ENCODE results near the gene KIF5C. TPM values are rescaled to one million over a fixed set of nuclear protein-coding genes. Genes with fewer than 3 reads are reported as not detected.

Gene KIF5C
- total and polyA plus RNA-seq, 2 donors (not counting 1 experiment from before 2014, with no cell fraction given) = 0.09 to 0.17 TPM

- Histone ChIP-seq H3K27ac (ENCODE audit: insufficient read depth, low read length) (no peak overlapping the region), H3K9ac (ENCODE audit: insufficient read depth, low read length) (no peak overlapping the region), H3K79me2 (ENCODE audit: control insufficient read depth, insufficient read depth, low read length) (no peaks in the 10 kb centered on the region), H3K4me2 (ENCODE audit: extremely low read depth, insufficient read depth, low read length) (no peak overlapping the region), H3K36me3 (ENCODE audit: control insufficient read depth, insufficient read depth, low read length) (no peaks in the 10 kb centered on the region), H3K4me3 (replicated peaks in 1 of 4; ENCODE audit: control extremely low read depth in 1 of 4, insufficient read depth in 1 of 4, low read depth in 3 of 4, low read length in 4 of 4) (no peak overlapping the region), H2AFZ (ENCODE audit: low read length) (no peak overlapping the region), H3K9me3 (ENCODE audit: control insufficient read depth, insufficient read depth, low read depth, low read length) (no peaks in the 10 kb centered on the region), H3K4me1 (ENCODE audit: control insufficient read depth, extremely low read depth, insufficient read depth, low read length) (no peaks in the 10 kb centered on the region), H4K20me1 (ENCODE audit: control insufficient read depth, extremely low read depth, insufficient read depth, low read length) (no peaks in the 10 kb centered on the region), H3K27me3 (ENCODE audit: control insufficient read depth, insufficient read depth, low read length) (no peaks in the 10 kb centered on the region)
- TF ChIP-seq CTCF (conservative IDR thresholded peaks at IDR 0.05 in 1 of 2, IDR thresholded peaks at IDR 0.05 in 1 of 2; ENCODE audit: low read depth in 1 of 2, low read length in 2 of 2) (no peak), EZH2 (IDR thresholded peaks at IDR 0.05; ENCODE audit: low read length, missing control alignments) (no peak)
- DNase-seq (ENCODE audit: low read depth in 2 of 2) = no peak
Observed at GRCh38 chr2:148983896-148984295, 108.9 kb downstream of the KIF5C start.

GRCh38 chr2:148984449-148984848 is 109.4 kb downstream of the KIF5C start:
- DNase-seq (ENCODE audit: low read depth in 2 of 2) = no peak
- no peaks in the 10 kb centered on the region for H4K20me1 ChIP-seq (ENCODE audit: control insufficient read depth, extremely low read depth, insufficient read depth, low read length)

GRCh38 chr2:148987286-148987685 is 112.3 kb downstream of the KIF5C start:
- DNase-seq (ENCODE audit: low read depth in 2 of 2) = no peak
- no peaks in the 10 kb centered on the region for H3K27me3 ChIP-seq (ENCODE audit: control insufficient read depth, insufficient read depth, low read length)
- no peaks in the 10 kb centered on the region for H3K9me3 ChIP-seq (ENCODE audit: control insufficient read depth, insufficient read depth, low read depth, low read length)
- no peaks in the 10 kb centered on the region for H3K36me3 ChIP-seq (ENCODE audit: control insufficient read depth, insufficient read depth, low read length)
- H3K4me1 ChIP-seq (ENCODE audit: control insufficient read depth, extremely low read depth, insufficient read depth, low read length) = no peaks in the 10 kb centered on the region
- H3K4me2 ChIP-seq (ENCODE audit: extremely low read depth, insufficient read depth, low read length) = no peak overlapping the region
- no peak overlapping the region for H3K27ac ChIP-seq (ENCODE audit: insufficient read depth, low read length)
- TF ChIP-seq CTCF (conservative IDR thresholded peaks at IDR 0.05 in 1 of 2, IDR thresholded peaks at IDR 0.05 in 1 of 2; ENCODE audit: low read depth in 1 of 2, low read length in 2 of 2) (no peak), EZH2 (IDR thresholded peaks at IDR 0.05; ENCODE audit: low read length, missing control alignments) (no peak)
- H3K4me3 ChIP-seq (replicated peaks in 1 of 4; ENCODE audit: control extremely low read depth in 1 of 4, insufficient read depth in 1 of 4, low read depth in 3 of 4, low read length in 4 of 4) = no peak overlapping the region
- no peaks in the 10 kb centered on the region for H3K79me2 ChIP-seq (ENCODE audit: control insufficient read depth, insufficient read depth, low read length)
- H2AFZ ChIP-seq (ENCODE audit: low read length) = no peak overlapping the region
- H3K9ac ChIP-seq (ENCODE audit: insufficient read depth, low read length) = no peak overlapping the region
- H4K20me1 ChIP-seq (ENCODE audit: control insufficient read depth, extremely low read depth, insufficient read depth, low read length) = no peaks in the 10 kb centered on the region

More at GRCh38 chr2:148984449-148984848, 109.4 kb downstream of the KIF5C start:
- H3K36me3 ChIP-seq (ENCODE audit: control insufficient read depth, insufficient read depth, low read length) = no peaks in the 10 kb centered on the region
- no peak overlapping the region for H3K9ac ChIP-seq (ENCODE audit: insufficient read depth, low read length)
- no peak overlapping the region for H3K4me2 ChIP-seq (ENCODE audit: extremely low read depth, insufficient read depth, low read length)
- TF ChIP-seq CTCF (conservative IDR thresholded peaks at IDR 0.05 in 1 of 2, IDR thresholded peaks at IDR 0.05 in 1 of 2; ENCODE audit: low read depth in 1 of 2, low read length in 2 of 2) (no peak), EZH2 (IDR thresholded peaks at IDR 0.05; ENCODE audit: low read length, missing control alignments) (no peak)
- H3K9me3 ChIP-seq (ENCODE audit: control insufficient read depth, insufficient read depth, low read depth, low read length) = no peaks in the 10 kb centered on the region
- H3K27me3 ChIP-seq (ENCODE audit: control insufficient read depth, insufficient read depth, low read length) = no peaks in the 10 kb centered on the region
- H3K27ac ChIP-seq (ENCODE audit: insufficient read depth, low read length) = no peak overlapping the region
- no peaks in the 10 kb centered on the region for H3K79me2 ChIP-seq (ENCODE audit: control insufficient read depth, insufficient read depth, low read length)
- H3K4me1 ChIP-seq (ENCODE audit: control insufficient read depth, extremely low read depth, insufficient read depth, low read length) = no peaks in the 10 kb centered on the region
- H2AFZ ChIP-seq (ENCODE audit: low read length) = no peak overlapping the region
- H3K4me3 ChIP-seq (replicated peaks in 1 of 4; ENCODE audit: control extremely low read depth in 1 of 4, insufficient read depth in 1 of 4, low read depth in 3 of 4, low read length in 4 of 4) = no peak overlapping the region

All from fibroblast of lung (primary cell).